Retina (tissue), 1 donor: ENCODE results near the gene APEX2.
"Not testable (repeated sequence)": the region's sequence is repeated elsewhere in the genome, so short reads cannot be mapped to it uniquely, and the experiment has no call there.

Experiments
- DNase-seq: peaks from one replicate; pipeline ENCODE4 v3.0.0-alpha.2; 2016

The APEX2 gene

GRCh38 chrX:55026143-55026542, 26.0 kb downstream of the APEX2 start:
- no peak for DNase-seq

DNA sequence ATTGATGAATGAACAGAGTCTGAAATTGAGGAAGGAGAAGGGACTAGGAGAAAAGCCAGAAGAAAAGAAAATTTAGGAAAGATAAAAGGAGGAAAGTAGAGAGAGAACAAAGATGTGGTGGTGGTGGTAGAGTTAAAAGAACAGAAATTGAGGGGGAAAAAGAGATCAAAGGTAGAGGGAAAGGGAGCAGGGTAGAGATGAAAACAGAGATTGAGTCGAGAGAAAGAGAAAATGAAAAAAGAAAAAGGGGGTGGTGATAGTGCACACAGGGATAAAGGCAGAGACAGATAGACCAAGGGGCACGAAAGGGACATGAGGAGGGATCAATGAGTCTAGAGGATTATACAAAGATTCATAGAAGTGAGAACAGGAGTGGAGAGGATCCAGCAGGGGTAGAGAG, 26.7 kb downstream of the APEX2 start:
- no peak for DNase-seq

DNA sequence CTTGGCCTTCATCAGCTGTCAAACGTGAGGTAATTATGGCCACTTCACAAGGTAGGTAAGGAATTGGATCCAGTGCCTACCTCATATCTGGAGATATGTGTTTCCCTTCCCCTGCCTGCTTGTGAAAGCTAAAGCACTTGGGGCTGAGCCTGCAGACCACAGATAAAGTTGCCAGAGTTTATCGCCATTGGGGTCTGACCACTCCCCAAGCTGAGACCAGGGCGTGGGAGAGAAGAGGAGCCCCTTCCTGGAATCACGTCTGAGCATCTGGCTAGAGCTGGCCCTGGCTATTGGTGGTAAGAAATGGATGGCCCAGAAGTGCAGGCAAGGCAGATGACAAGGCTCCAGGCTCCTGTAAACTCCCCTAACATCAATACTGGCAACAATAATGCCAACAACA, 27.9 kb downstream of the APEX2 start:
- DNase-seq = no peak

DNA sequence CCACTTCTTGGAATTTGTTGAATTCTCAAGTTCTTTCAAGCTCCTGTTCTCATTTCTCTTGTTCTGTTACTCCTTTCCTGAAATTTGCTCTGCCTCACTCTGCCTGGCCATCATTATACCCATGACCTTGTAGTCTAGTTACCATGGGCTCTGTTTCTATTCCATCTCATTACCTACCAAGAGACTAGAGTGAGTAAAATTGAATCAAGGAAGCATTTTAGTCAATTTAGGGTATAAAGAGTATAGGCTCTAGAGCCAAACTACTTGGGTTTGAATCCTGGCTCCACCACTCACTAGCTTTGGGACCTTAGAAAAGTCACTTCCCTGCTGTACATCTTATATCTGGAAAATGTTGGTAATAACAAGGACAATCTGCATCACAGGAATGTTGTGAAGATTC, 28.4 kb downstream of the APEX2 start:
- DNase-seq = no peak

DNA sequence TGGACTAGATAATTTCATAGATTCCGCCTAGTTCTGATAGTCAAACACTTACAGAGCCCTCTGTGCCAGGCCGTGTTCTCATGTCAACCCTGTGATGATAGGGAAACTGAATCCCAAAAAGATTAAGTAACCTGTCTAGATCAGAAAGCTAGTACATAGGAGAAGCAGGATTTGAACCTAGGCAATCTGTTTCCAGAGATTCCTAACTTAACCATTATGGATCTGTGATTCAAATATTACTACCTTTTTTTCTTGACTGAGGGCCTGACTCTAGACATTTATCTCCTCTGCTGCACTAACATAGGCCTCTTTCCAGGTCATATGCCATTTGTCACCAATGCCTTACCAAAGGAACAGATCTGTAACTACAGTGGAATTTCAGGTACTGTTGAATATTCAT, 29.1 kb downstream of the APEX2 start:
- no peak for DNase-seq

- no peak for DNase-seq
These were observed 30.4 kb downstream of the APEX2 start, which contains the start of gene ALAS2 for GRCh38 chrX:55030271-55031205. TSS of gene ALAS2 (minus strand) at chrX:55030977. CDS start at chrX:55026000, 4,977 bp downstream.

DNA sequence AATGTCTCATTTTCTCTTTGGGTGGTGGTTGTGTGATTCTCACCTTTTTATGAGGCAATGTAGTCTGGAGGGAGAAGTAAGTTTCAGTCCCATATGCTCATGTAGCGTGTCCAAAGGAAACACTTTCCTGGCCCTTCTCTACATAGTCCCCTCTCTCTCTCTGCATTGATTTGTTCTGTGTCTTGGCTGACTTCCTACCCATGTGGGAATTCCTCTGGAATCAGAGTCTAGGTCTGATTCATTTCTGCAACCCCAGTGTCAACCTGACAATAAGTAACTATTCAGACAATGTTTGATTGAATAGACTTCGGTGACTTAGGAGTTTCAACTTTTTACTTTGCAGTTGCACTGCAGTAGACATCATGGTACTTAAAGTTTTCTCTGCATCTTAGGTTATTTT, 33.3 kb downstream of the APEX2 start:
- DNase-seq = no peak

DNA sequence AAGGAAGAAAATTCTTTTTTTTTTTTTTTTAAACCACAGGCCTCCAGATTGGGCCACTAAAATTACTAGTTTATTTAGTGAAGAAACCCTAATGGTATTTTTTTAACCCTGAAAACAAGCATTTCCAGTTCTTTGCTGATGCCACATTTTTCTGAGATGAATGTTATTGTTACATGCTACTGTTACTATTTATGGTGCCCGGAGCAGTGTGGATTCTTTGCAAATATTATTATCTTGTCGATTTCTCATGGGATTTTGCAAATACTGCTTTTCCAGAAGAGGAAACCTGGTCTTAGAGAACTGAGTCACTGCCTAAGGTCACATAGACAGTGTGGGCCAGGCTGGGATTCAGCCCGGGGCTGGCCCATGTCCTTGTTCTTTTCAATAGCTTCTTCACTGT, 39.3 kb downstream of the APEX2 start:
- DNase-seq = no peak

DNA sequence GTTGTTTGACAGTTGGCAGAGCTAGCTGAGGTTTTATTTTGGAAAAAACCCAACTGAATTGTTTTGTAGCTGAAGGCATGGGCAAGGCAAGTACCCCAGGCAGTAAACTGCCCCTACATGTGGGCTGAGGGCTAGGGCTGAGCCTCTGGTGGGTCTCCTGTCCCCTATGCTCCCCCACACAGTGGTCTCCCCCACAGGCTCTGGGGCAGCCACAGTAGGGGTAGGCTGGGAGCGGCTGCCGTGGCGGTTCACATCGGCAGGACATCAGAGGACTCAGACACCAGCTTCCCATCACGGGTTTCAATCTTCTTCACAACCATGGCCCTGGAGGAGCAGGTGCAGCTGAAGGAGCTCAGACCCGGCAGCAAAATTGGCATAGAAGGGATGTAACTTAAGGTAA, 41.4 kb downstream of the APEX2 start:
- DNase-seq = no peak

- DNase-seq = not testable (repeated sequence)
These were observed 50.4 kb downstream of the APEX2 start for GRCh38 chrX:55050599-55050998.

DNA sequence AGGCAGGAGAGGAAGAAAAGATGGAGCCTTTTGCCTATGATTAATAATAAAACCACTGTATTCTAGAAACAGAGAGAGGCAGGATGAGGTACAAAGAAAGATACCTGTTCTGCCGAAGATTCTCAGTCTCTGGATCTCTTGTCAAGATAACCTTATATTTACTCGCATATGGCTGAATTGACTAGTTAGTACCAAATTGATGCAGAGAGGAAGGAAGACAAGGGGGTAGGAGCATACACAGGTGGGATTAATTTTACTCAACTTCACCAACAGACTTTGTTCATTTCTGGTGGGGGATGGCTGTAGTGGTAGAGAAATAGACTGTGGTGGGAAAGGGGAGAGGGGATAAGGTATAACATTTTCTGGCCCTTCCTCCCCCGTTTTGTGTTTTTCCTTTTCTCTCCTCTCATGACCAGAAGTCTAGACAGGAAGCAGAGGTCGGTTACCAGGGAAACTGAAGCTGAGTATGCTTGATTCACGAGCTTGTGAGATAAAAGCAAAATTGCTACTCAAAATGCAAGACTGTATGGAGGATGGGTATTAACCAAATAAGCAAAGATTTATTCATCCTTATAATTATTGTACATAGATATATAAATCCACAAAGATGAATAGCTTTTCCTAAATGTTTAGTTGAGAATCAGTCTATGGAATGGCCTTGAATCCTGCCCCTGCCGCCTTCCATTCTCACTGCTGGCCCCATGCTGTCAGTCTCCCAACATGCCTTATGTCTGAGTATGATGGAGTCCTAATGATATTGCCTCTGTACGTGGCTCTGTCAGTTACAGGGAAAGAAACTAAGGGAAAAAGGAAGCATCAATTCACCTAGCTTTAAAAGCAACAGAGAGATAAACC, 56.9 kb downstream of the APEX2 start:
- peak; percentile 3 for DNase-seq

DNA sequence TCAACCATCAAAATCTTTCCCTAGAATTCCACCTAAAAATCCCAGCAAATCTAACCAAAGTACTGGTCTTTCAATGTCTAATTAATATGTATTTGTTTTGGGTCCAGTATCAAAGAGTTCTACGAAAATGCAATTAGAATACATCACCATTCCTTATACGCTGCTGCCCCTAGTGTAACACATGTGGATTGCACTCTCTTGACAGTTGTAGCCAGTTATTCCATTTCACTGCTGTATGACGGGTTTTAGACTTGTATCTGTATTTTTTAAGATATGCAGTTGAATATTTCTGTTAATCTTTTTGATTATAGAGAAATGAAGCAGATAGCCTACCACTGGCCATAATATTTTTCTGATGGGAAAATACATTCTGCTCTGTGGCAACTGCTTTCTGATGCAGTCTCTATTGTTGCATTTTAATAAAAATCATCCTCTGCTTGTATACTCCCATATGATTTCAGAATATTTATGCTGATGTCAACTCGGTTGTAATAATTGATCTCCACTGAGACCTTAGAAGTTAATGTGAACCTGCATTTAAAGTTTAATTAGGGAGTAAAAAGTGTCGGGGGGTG, 57.6 kb downstream of the APEX2 start:
- DNase-seq = peak; percentile 45
